Astrocyte (in vitro differentiated cells and primary cell): ENCODE data around the gene EVC2.

ENCODE experiments used
- EZH2 ChIP-seq: IDR thresholded peaks from 2 replicates; pipeline ENCODE4 v1.6.1; 2012; ENCODE audit warnings: mild to moderate bottlenecking, low read length, inconsistent platforms; ENCODE audit not compliant: insufficient read depth
- TF ChIP-seq, protein P1 (sequence below): IDR thresholded peaks from 2 replicates; pipeline ENCODE4 v1.5.1; 2011; ENCODE audit warnings: low read depth, mild to moderate bottlenecking, inconsistent platforms, low read length, moderate library complexity; ENCODE audit not compliant: insufficient read depth

DNA sequence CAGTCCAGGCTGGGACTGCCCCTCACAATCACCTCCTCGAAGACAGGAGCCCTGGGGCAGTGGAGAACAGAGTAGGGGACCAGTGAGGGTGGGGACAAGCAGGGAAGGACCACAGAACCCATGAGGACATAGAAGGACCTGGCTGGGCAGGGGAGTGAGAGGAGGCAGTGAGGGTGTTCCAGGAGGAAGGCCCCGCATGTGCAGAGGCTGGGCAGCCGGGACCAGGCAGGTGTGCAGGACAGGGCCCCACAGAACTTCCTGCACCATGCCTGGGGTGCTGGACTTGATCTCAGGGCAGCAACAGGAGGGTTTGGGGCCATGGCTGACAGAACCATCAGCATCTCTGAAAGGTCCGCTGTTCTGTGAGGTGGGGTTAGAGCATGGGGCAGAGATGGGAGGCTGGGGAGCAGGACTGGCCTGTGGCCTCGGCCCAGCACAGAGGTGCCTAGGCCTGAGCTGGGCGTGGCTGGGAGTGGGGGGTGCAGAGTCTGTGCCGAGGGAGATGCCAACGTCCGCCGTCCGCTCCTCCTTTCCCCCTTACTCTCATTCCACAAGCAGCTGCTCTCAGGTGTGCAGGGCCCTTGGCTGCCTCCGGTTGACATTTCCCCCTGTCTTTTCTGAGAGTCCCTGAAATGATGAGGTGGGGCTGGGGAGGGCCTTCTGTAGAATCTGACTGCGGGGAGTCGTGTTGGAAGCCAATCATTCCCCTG, 43.5 kb upstream of the EVC2 start:
- TF ChIP-seq, protein P1, sequence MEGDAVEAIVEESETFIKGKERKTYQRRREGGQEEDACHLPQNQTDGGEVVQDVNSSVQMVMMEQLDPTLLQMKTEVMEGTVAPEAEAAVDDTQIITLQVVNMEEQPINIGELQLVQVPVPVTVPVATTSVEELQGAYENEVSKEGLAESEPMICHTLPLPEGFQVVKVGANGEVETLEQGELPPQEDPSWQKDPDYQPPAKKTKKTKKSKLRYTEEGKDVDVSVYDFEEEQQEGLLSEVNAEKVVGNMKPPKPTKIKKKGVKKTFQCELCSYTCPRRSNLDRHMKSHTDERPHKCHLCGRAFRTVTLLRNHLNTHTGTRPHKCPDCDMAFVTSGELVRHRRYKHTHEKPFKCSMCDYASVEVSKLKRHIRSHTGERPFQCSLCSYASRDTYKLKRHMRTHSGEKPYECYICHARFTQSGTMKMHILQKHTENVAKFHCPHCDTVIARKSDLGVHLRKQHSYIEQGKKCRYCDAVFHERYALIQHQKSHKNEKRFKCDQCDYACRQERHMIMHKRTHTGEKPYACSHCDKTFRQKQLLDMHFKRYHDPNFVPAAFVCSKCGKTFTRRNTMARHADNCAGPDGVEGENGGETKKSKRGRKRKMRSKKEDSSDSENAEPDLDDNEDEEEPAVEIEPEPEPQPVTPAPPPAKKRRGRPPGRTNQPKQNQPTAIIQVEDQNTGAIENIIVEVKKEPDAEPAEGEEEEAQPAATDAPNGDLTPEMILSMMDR = no peak
- TF ChIP-seq EZH2 = no peak
